Type B pancreatic cell (in vitro differentiated cells): ENCODE measurements around the gene CASZ1. TPM values are rescaled to one million over a fixed set of nuclear protein-coding genes. Genes with fewer than 3 reads are reported as not detected.

Experiments used
- DNase-seq: peaks from one replicate; pipeline ENCODE4 v3.0.0; 2021; ENCODE audit warnings: mixed read lengths; ENCODE audit not compliant: unreplicated experiment; ENCODE audit errors: extremely low spot score
- H3K27ac Mint-ChIP-seq: 2 replicates; pipeline ENCODE4 v1.8.0; 2021; ENCODE audit warnings: mild to moderate bottlenecking, mixed read lengths
- H3K27me3 Mint-ChIP-seq: 2 replicates; pipeline ENCODE4 v1.8.0; 2021; ENCODE audit warnings: mixed read lengths
- H3K36me3 Mint-ChIP-seq: 2 replicates; pipeline ENCODE4 v1.8.0; 2021; ENCODE audit warnings: mixed read lengths
- H3K4me1 Mint-ChIP-seq: one replicate; pipeline ENCODE4 v1.8.0; 2021; ENCODE audit warnings: mixed read lengths; ENCODE audit not compliant: unreplicated experiment
- H3K4me3 Mint-ChIP-seq: 2 replicates; pipeline ENCODE4 v1.8.0; 2021; ENCODE audit warnings: mild to moderate bottlenecking, mixed read lengths
- H3K9me3 Mint-ChIP-seq: 2 replicates; pipeline ENCODE4 v1.8.0; 2021; ENCODE audit warnings: mixed read lengths
- CTCF ChIP-seq: fragments of 200-600 bp; sonication (generic); conservative IDR thresholded peaks from 2 replicates; pipeline ENCODE4 v1.5.0; 2021; ENCODE audit warnings: antibody characterized with exemption, mild to moderate bottlenecking
- total RNA-seq: library from RNA; stranded (reverse); gene quantifications from 2 replicates; pipeline ENCODE4 v1.2.1, GENCODE V29; 2021; ENCODE audit warnings: low replicate concordance

CASZ1 gene
- total RNA-seq, 1 donor from 2014 or later: 15.7 TPM

GRCh38 chr1:10634075-10634427 is 162.4 kb downstream of the CASZ1 start:
- no peak overlapping the region for H3K27ac Mint-ChIP-seq
- no peaks in the 10 kb centered on the region for H3K36me3 Mint-ChIP-seq
- no peak for DNase-seq
- H3K27me3 Mint-ChIP-seq: peaks cover 6% of the 10 kb centered on the region
- TF ChIP-seq CTCF: no peak
- peaks cover 10% of the 10 kb centered on the region for H3K4me1 Mint-ChIP-seq
- no peaks in the 10 kb centered on the region for H3K9me3 Mint-ChIP-seq
- H3K4me3 Mint-ChIP-seq: no peak overlapping the region

- no peaks in the 10 kb centered on the region for H3K36me3 Mint-ChIP-seq
- no peak for DNase-seq
- peaks cover 6% of the 10 kb centered on the region for H3K27me3 Mint-ChIP-seq
- no peaks in the 10 kb centered on the region for H3K9me3 Mint-ChIP-seq
- H3K4me1 Mint-ChIP-seq: peaks cover 10% of the 10 kb centered on the region
- no peak overlapping the region for H3K4me3 Mint-ChIP-seq
- H3K27ac Mint-ChIP-seq: no peak overlapping the region
- TF ChIP-seq CTCF: no peak
These were observed 163.0 kb downstream of the CASZ1 start for GRCh38 chr1:10633416-10633815.

- TF ChIP-seq CTCF: no peak
- no peaks in the 10 kb centered on the region for H3K9me3 Mint-ChIP-seq
- peaks cover 10% of the 10 kb centered on the region for H3K4me1 Mint-ChIP-seq
- H3K27ac Mint-ChIP-seq: no peak overlapping the region
- DNase-seq: no peak
- H3K36me3 Mint-ChIP-seq: no peaks in the 10 kb centered on the region
- no peak overlapping the region for H3K4me3 Mint-ChIP-seq
- H3K27me3 Mint-ChIP-seq: peaks cover 3% of the 10 kb centered on the region
These were observed 163.8 kb downstream of the CASZ1 start for GRCh38 chr1:10632691-10633090.

- Mint-ChIP-seq H3K4me3 (no peak overlapping the region), H3K27me3 (no peaks in the 10 kb centered on the region), H3K27ac (peak overlapping the region; percentile 29), H3K4me1 (peaks cover 6% of the 10 kb centered on the region), H3K36me3 (no peaks in the 10 kb centered on the region), H3K9me3 (no peaks in the 10 kb centered on the region)
- no peak for DNase-seq
- TF ChIP-seq CTCF: no peak
These were observed 164.4 kb downstream of the CASZ1 start for GRCh38 chr1:10631811-10632593.

GRCh38 chr1:10631121-10631810 is 165.2 kb downstream of the CASZ1 start:
- no peaks in the 10 kb centered on the region for H3K9me3 Mint-ChIP-seq
- H3K4me1 Mint-ChIP-seq: peaks cover 6% of the 10 kb centered on the region
- no peaks in the 10 kb centered on the region for H3K27me3 Mint-ChIP-seq
- TF ChIP-seq CTCF: no peak
- H3K4me3 Mint-ChIP-seq: no peak overlapping the region
- H3K27ac Mint-ChIP-seq: no peak overlapping the region
- no peak for DNase-seq
- peaks cover 3% of the 10 kb centered on the region for H3K36me3 Mint-ChIP-seq
